Mesenchymal stem cell (in vitro differentiated cells and primary cell): ENCODE data around the gene OLA1.
"Not testable (repeated sequence)": the region's sequence is repeated elsewhere in the genome, so short reads cannot be mapped to it uniquely, and the experiment has no call there.

Experiments
- DNase-seq: peaks from one replicate; pipeline ENCODE4 v3.0.0-alpha.2; 2013
- H2AFZ ChIP-seq: one replicate; pipeline ENCODE4 v1.6.1; 2013; ENCODE audit warnings: low read depth, mild to moderate bottlenecking, control low read depth, inconsistent platforms, low read length, moderate library complexity
- H2AK5ac ChIP-seq: 2 replicates; pipeline ENCODE4 v1.6.1; 2013; ENCODE audit warnings: low read length, moderate library complexity, mild to moderate bottlenecking, inconsistent platforms; ENCODE audit not compliant: severe bottlenecking
- H2BK120ac ChIP-seq: one replicate; pipeline ENCODE4 v1.6.1; 2013; ENCODE audit warnings: low read depth, mild to moderate bottlenecking, inconsistent platforms, low read length, moderate library complexity
- H2BK12ac ChIP-seq, 2 experiments: one replicate each; pipeline ENCODE4 v1.6.1; 2013; ENCODE audit warnings: inconsistent platforms in 2 of 2, low read length in 2 of 2, mild to moderate bottlenecking in 2 of 2, moderate library complexity in 2 of 2, control low read depth in 1 of 2
- H2BK15ac ChIP-seq: one replicate; pipeline ENCODE4 v1.6.1; 2013; ENCODE audit warnings: mild to moderate bottlenecking, low read depth, inconsistent platforms; ENCODE audit not compliant: poor library complexity, severe bottlenecking
- H2BK5ac ChIP-seq: 2 replicates; pipeline ENCODE4 v1.6.1; 2013; ENCODE audit warnings: low read depth, mild to moderate bottlenecking, low read length, control low read depth, inconsistent platforms; ENCODE audit not compliant: poor library complexity, severe bottlenecking
- H3K14ac ChIP-seq, 2 experiments: one replicate each; pipeline ENCODE4 v1.6.1; 2013; ENCODE audit warnings: inconsistent platforms in 2 of 2, low read length in 2 of 2, control low read depth in 1 of 2, mild to moderate bottlenecking in 1 of 2, moderate library complexity in 1 of 2
- H3K18ac ChIP-seq, 2 experiments: one replicate each; pipeline ENCODE4 v1.6.1; 2013; ENCODE audit warnings: inconsistent platforms in 2 of 2, low read length in 2 of 2, control low read depth in 1 of 2, low read depth in 1 of 2, mild to moderate bottlenecking in 1 of 2
- H3K23ac ChIP-seq, 2 experiments: one replicate each; pipeline ENCODE4 v1.6.1; 2013; ENCODE audit warnings: inconsistent platforms in 2 of 2, low read length in 2 of 2, mild to moderate bottlenecking in 2 of 2, moderate library complexity in 2 of 2, control low read depth in 1 of 2
- H3K27ac ChIP-seq: 2 replicates; pipeline ENCODE4 v1.5.1; 2013; ENCODE audit warnings: mild to moderate bottlenecking, moderate library complexity, low read length, control low read depth, inconsistent platforms; ENCODE audit not compliant: poor library complexity, severe bottlenecking
- H3K27me3 ChIP-seq, 2 experiments: 2 replicates each; pipeline versions ENCODE4 v1.6.1 to v1.7.0; 2013; ENCODE audit warnings: low read length in 2 of 2, mild to moderate bottlenecking in 2 of 2, moderate library complexity in 2 of 2, control low read depth in 1 of 2, inconsistent platforms in 1 of 2; ENCODE audit not compliant: control insufficient read depth in 1 of 2, insufficient read depth in 1 of 2
- H3K36me3 ChIP-seq, 2 experiments: 2 replicates each; pipeline versions ENCODE4 v1.6.1 to v1.7.0; 2013; ENCODE audit warnings: low read length in 2 of 2, control low read depth in 1 of 2, inconsistent platforms in 1 of 2, low read depth in 1 of 2, mild to moderate bottlenecking in 1 of 2; ENCODE audit not compliant: insufficient read depth in 2 of 2, control insufficient read depth in 1 of 2
- H3K4ac ChIP-seq, 2 experiments: one replicate each; pipeline ENCODE4 v1.6.1; 2013; ENCODE audit warnings: inconsistent platforms in 2 of 2, low read length in 2 of 2, mild to moderate bottlenecking in 2 of 2, moderate library complexity in 2 of 2, control low read depth in 1 of 2, low read depth in 1 of 2
- H3K4me1 ChIP-seq: 2 replicates; pipeline ENCODE4 v1.6.1; 2013; ENCODE audit warnings: low read depth, low read length, control low read depth; ENCODE audit not compliant: control insufficient read depth, insufficient read depth
- H3K4me2 ChIP-seq: 2 replicates; pipeline ENCODE4 v1.6.1; 2013; ENCODE audit warnings: low read length, mild to moderate bottlenecking, inconsistent platforms; ENCODE audit not compliant: poor library complexity, severe bottlenecking
- H3K4me3 ChIP-seq, 2 experiments: 2 replicates each; pipeline versions ENCODE4 v1.5.1 to v1.7.0; 2013; ENCODE audit warnings: low read length in 2 of 2, mild to moderate bottlenecking in 2 of 2, control low read depth in 1 of 2, low read depth in 1 of 2; ENCODE audit not compliant: insufficient read depth in 1 of 2
- H3K79me1 ChIP-seq: replicated peaks from 2 replicates; pipeline ENCODE4 v1.6.1; 2013; ENCODE audit warnings: mild to moderate bottlenecking, control low read depth, low read length, inconsistent platforms; ENCODE audit not compliant: poor library complexity, severe bottlenecking
- H3K9ac ChIP-seq: 2 replicates; pipeline ENCODE4 v1.7.0; 2013; ENCODE audit warnings: mild to moderate bottlenecking, low read length, moderate library complexity
- H3K9me3 ChIP-seq: 2 replicates; pipeline ENCODE4 v1.7.0; 2013; ENCODE audit warnings: mild to moderate bottlenecking, low read length; ENCODE audit not compliant: control insufficient read depth
- H4K8ac ChIP-seq: one replicate; pipeline ENCODE4 v1.6.1; 2013; ENCODE audit warnings: inconsistent platforms, mild to moderate bottlenecking, low read length, moderate library complexity
- H4K91ac ChIP-seq: one replicate; pipeline ENCODE4 v1.6.1; 2013; ENCODE audit warnings: mild to moderate bottlenecking, low read length, inconsistent platforms
- WGBS: methylation state at CpG from one replicate; pipeline ENCODE4 v1.1.7; 2013; ENCODE audit warnings: mixed read lengths; 5-methylcytosine and 5-hydroxymethylcytosine counted together

The OLA1 gene

DNA sequence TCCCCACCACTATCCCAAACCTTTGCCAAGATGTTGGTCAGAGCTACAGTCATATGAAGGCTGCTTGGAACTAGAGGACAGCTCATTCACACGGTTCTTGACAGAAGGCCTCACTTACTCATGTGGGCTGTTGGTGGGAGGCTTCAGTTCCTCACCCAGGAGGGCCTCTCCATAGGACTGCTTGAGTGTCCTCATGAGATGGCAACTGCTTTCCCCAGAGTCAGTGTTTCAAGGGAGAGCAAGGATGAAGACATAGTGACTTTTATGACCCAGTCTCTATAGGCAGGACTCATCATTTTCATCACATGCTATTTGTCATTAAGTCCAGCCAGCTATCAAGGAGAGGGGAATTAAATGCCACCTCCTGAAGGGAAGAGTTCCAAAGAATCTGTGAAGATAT is 33.4 kb upstream of the OLA1 start:
- Histone ChIP-seq H3K4me3 (no peak overlapping the region), H4K8ac (no peak overlapping the region), H3K4me2 (no peak overlapping the region), H3K9me3 (no peaks in the 10 kb centered on the region), H3K14ac (no peak overlapping the region), H3K27me3 (peaks cover 0 to 4% of the 10 kb centered on the region in 2 experiments), H2AK5ac (no peak overlapping the region), H3K4ac (no peak overlapping the region), H2BK120ac (no peak overlapping the region), H3K9ac (no peak overlapping the region), H3K23ac (no peak overlapping the region), H3K27ac (no peak overlapping the region), H2AFZ (no peak overlapping the region), H3K18ac (no peak overlapping the region), H2BK5ac (no peak overlapping the region), H3K36me3 (no peaks in the 10 kb centered on the region), H2BK12ac (no peak overlapping the region), H4K91ac (no peak overlapping the region), H2BK15ac (no peak overlapping the region), H3K4me1 (no peaks in the 10 kb centered on the region), H3K79me1 (no peaks in the 10 kb centered on the region)
- no peak for DNase-seq
- 83% methylated on average over 1 of the region's 1 CpG for WGBS

DNA sequence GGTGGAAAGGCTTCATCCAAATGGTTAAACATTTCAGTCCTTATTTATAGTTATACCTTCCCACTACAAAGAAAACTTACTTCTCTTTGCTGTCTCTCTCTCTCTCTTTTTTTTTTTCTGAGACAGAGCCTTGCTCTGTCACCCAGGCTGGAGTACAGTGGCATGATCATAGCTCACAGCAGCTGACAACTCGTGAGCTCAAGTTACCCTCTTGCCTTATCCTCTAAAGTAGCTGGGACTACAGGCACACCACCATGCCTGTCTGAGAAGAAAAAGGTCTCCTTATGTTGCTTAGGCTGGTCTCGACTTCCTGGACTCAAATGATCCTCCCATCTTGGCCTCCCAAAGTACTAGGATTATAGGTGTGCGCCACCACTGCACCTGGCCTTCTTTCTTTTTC is 32.3 kb upstream of the OLA1 start:
- WGBS: 45% methylated on average over 2 of the region's 3 CpGs
- Histone ChIP-seq H3K27me3 (no peaks in the 10 kb centered on the region), H3K36me3 (no peaks in the 10 kb centered on the region), H3K4me1 (no peaks in the 10 kb centered on the region), H4K91ac (no peak overlapping the region), H3K27ac (no peak overlapping the region), H3K4me3 (no peak overlapping the region), H4K8ac (no peak overlapping the region), H2AFZ (no peak overlapping the region), H3K9ac (no peak overlapping the region), H3K23ac (no peak overlapping the region), H2BK12ac (no peak overlapping the region), H3K18ac (no peak overlapping the region), H2BK5ac (no peak overlapping the region), H3K4ac (no peak overlapping the region), H3K4me2 (no peak overlapping the region), H3K79me1 (no peaks in the 10 kb centered on the region), H3K9me3 (no peaks in the 10 kb centered on the region), H2AK5ac (no peak overlapping the region), H2BK15ac (no peak overlapping the region), H2BK120ac (no peak overlapping the region), H3K14ac (no peak overlapping the region)
- DNase-seq: no peak

DNA sequence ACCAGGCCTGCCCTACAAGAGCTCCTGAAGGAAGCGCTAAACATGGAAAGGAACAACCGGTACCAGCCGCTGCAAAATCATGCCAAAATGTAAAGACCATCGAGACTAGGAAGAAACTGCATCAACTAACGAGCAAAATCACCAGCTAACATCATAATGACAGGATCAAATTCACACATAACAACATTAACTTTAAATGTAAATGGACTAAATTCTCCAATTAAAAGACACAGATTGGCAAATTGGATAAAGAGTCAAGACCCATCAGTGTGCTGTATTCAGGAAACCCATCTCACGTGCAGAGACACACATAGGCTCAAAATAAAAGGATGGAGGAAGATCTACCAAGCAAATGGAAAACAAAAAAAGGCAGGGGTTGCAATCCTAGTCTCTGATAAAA is 21.9 kb upstream of the OLA1 start:
- H3K14ac ChIP-seq, H3K36me3 ChIP-seq, H4K8ac ChIP-seq, H3K79me1 ChIP-seq, H2BK15ac ChIP-seq, H3K4me3 ChIP-seq, H3K4me2 ChIP-seq, H3K4me1 ChIP-seq, H3K23ac ChIP-seq, H3K4ac ChIP-seq, H3K27me3 ChIP-seq, H2BK120ac ChIP-seq, H2BK12ac ChIP-seq, H4K91ac ChIP-seq, H2BK5ac ChIP-seq, H3K18ac ChIP-seq, H2AK5ac ChIP-seq, H3K27ac ChIP-seq, H2AFZ ChIP-seq, H3K9me3 ChIP-seq, H3K9ac ChIP-seq, DNase-seq: not testable (repeated sequence)
- 100% methylated on average over 1 of the region's 6 CpGs for WGBS

DNA sequence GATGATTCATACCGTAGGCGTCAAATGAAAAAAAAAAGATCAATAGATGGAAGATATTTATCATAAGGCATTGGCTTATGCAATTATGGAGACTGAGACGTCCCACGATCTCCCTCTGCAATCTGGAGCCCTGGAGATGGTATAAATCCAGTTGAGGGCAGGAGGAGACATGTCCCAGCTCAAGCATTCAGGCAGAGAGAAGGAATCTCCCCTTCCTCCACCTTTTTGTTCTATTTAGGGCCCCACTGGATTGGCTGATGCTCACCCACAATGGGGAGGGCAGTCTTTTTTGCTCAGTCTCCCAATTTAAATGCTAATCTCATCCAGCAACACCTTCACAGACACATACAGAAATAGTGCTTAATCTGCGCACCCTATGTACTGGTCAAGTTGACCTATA is 18.0 kb upstream of the OLA1 start:
- no peak overlapping the region for H4K91ac ChIP-seq
- no peak overlapping the region for H3K4me2 ChIP-seq
- DNase-seq: no peak
- H4K8ac ChIP-seq: no peak overlapping the region
- 87% methylated on average over 5 of the region's 5 CpGs for WGBS
- no peak overlapping the region for H3K4me3 ChIP-seq
- no peak overlapping the region for H2BK5ac ChIP-seq
- no peak overlapping the region for H2AFZ ChIP-seq
- H3K18ac ChIP-seq: no peak overlapping the region
- H3K9ac ChIP-seq: no peak overlapping the region
- H3K36me3 ChIP-seq: no peaks in the 10 kb centered on the region
- H3K23ac ChIP-seq: no peak overlapping the region
- peaks cover 2% of the 10 kb centered on the region for H3K4me1 ChIP-seq
- no peak overlapping the region for H2BK120ac ChIP-seq
- no peak overlapping the region for H2BK15ac ChIP-seq
- no peak overlapping the region for H3K27ac ChIP-seq
- no peak overlapping the region for H3K4ac ChIP-seq
- peaks cover 0 to 7% of the 10 kb centered on the region in 2 experiments for H3K27me3 ChIP-seq
- no peak overlapping the region for H3K14ac ChIP-seq
- no peak overlapping the region for H2AK5ac ChIP-seq
- no peaks in the 10 kb centered on the region for H3K79me1 ChIP-seq
- H3K9me3 ChIP-seq: peaks cover 4% of the 10 kb centered on the region
- no peak overlapping the region for H2BK12ac ChIP-seq
